HG03558 (cell line): Measurements from ENCODE around the gene NYAP2.
A peak's percentile ranks its signal among the peaks of the same experiment; 100 is the strongest.

Experiments
- ATAC-seq: cut with Tn5 transposase; IDR thresholded peaks from one replicate; pipeline ENCODE4 v1.9.1; 2021; ENCODE audit warnings: moderate number of reproducible peaks; ENCODE audit not compliant: unreplicated experiment; ENCODE audit errors: extremely low read depth

NYAP2 gene

GRCh38 chr2:225608136-225608535, 208.6 kb downstream of the NYAP2 start:
- ATAC-seq = no peak

GRCh38 chr2:225612636-225613035, 213.1 kb downstream of the NYAP2 start:
- ATAC-seq = no peak

- ATAC-seq = no peak
Observed at GRCh38 chr2:225614915-225615314, 215.4 kb downstream of the NYAP2 start.

- ATAC-seq = no peak
Observed at GRCh38 chr2:225615514-225615913, 216.0 kb downstream of the NYAP2 start.

- no peak for ATAC-seq
Observed at GRCh38 chr2:225616372-225616771, 216.9 kb downstream of the NYAP2 start.

- no peak for ATAC-seq
Observed at GRCh38 chr2:225616848-225617247, 217.3 kb downstream of the NYAP2 start.

GRCh38 chr2:225620227-225620626, 220.7 kb downstream of the NYAP2 start:
- no peak for ATAC-seq

GRCh38 chr2:225630824-225631533, 231.5 kb downstream of the NYAP2 start:
- ATAC-seq = no peak

- no peak for ATAC-seq
Observed at GRCh38 chr2:225632351-225632750, 232.8 kb downstream of the NYAP2 start.

GRCh38 chr2:225636558-225636957, 237.0 kb downstream of the NYAP2 start:
- ATAC-seq = no peak

GRCh38 chr2:225637259-225637658, 237.7 kb downstream of the NYAP2 start:
- no peak for ATAC-seq

- ATAC-seq = no peak
Observed at GRCh38 chr2:225640550-225640949, 241.0 kb downstream of the NYAP2 start.

GRCh38 chr2:225649274-225649673, 249.8 kb downstream of the NYAP2 start:
- ATAC-seq = no peak

GRCh38 chr2:225650041-225650440, 250.5 kb downstream of the NYAP2 start:
- ATAC-seq = no peak

- ATAC-seq = peak; percentile 74
Observed at GRCh38 chr2:225660262-225661131, 261.0 kb downstream of the NYAP2 start.

GRCh38 chr2:225662101-225662500, 262.6 kb downstream of the NYAP2 start:
- ATAC-seq = no peak

- ATAC-seq = no peak
Observed at GRCh38 chr2:225667445-225667844, 267.9 kb downstream of the NYAP2 start.

GRCh38 chr2:225668606-225669266, 269.2 kb downstream of the NYAP2 start:
- ATAC-seq = peak; percentile 94

GRCh38 chr2:225670111-225670974, 270.8 kb downstream of the NYAP2 start:
- ATAC-seq = no peak

GRCh38 chr2:225678792-225679191, 279.3 kb downstream of the NYAP2 start:
- no peak for ATAC-seq
